Mucosa of descending colon (tissue), 3 donors: ENCODE measurements around the gene VASH2. TPM values are rescaled to one million over a fixed set of nuclear protein-coding genes. Genes with fewer than 3 reads are reported as not detected.

Experiments used
- ATAC-seq: fragments of 200-7000 bp; cut with Tn5 transposase; one replicate; pipeline ENCODE4 v1.9.1; 2020; ENCODE audit warnings: mild to moderate bottlenecking, moderate library complexity
- DNase-seq, 3 donors: peaks; one replicate each; pipeline ENCODE4 v3.0.0-alpha.2; 2020
- H3K36me3 ChIP-seq: fragments of 200-600 bp; one replicate; pipeline ENCODE4 v1.8.0; 2021; ENCODE audit warnings: low read depth, mild to moderate bottlenecking
- H3K4me1 ChIP-seq: fragments of 200-600 bp; one replicate; pipeline ENCODE4 v1.8.0; 2021; ENCODE audit warnings: low read depth, mild to moderate bottlenecking
- H3K4me3 ChIP-seq: fragments of 200-600 bp; one replicate; pipeline ENCODE4 v1.8.0; 2021; ENCODE audit warnings: mild to moderate bottlenecking
- H3K9me3 ChIP-seq: fragments of 200-600 bp; one replicate; pipeline ENCODE4 v1.8.0; 2021; ENCODE audit warnings: mild to moderate bottlenecking
- intact Hi-C, 2 donors: fragments of 100-400 bp; cut with DNase I in 1 of 2; cut with micrococcal nuclease in 1 of 2; formaldehyde crosslinking; loops; one replicate each; pipeline versions ENCODE4 v1.11.0 to v1.11.1; 2022; cut with DNase I, micrococcal nuclease
- total RNA-seq, 3 donors: library from RNA; stranded (reverse); fragmentation: NEBNext Ultra II Directional in 2 of 3; extraction: Animal tissue kit (Norgen Biotek cat#: 25700) in 2 of 3; gene quantifications; one replicate each; pipeline versions ENCODE4 v1.2.1 to v1.2.4, GENCODE V29; 2021 to 2023
- TF ChIP-seq, protein P1 (sequence below): fragments of 200-600 bp; IDR thresholded peaks from one replicate; pipeline ENCODE4 v1.8.0; 2022; ENCODE audit warnings: antibody characterized with exemption, mild to moderate bottlenecking
- donor health status: DM: no; HTN: no; CAD: no; lungs with moderate emphysema.
- donor health status: DM: no; HTN: no; CAD: no.
- donor health status: DM: no; HTN: yes; CAD: no.

The VASH2 gene
- total RNA-seq, 3 donors from 2014 or later: 0.25 to 0.78 (median 0.41) TPM

DNA sequence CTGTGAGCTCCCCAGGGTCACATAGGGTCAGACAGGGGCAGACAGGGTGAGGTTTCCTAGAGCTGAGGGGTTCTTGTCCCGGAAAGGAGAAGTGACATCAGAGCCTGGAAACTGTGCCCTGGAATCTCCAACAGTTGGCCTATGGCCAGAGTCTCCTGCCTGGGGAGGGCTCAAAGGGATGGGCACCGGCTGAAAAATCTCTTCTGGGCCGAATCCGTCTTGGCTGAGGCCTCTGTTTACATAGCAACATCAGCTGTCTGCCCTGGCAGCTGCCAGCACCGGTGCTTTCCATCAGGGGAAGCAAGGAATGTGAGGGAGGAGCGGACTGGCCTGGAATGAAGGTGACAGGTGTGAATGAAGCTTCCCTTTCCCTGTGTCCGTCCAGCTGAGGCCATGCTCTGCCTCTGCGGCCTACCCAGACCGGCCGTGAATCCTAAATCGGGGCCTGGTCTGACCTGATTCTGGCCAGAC, 30.7 kb downstream of the VASH2 start:
- H3K4me3 ChIP-seq: no peak overlapping the region
- no peaks in the 10 kb centered on the region for H3K4me1 ChIP-seq
- no peaks in the 10 kb centered on the region for H3K9me3 ChIP-seq
- TF ChIP-seq, protein P1, sequence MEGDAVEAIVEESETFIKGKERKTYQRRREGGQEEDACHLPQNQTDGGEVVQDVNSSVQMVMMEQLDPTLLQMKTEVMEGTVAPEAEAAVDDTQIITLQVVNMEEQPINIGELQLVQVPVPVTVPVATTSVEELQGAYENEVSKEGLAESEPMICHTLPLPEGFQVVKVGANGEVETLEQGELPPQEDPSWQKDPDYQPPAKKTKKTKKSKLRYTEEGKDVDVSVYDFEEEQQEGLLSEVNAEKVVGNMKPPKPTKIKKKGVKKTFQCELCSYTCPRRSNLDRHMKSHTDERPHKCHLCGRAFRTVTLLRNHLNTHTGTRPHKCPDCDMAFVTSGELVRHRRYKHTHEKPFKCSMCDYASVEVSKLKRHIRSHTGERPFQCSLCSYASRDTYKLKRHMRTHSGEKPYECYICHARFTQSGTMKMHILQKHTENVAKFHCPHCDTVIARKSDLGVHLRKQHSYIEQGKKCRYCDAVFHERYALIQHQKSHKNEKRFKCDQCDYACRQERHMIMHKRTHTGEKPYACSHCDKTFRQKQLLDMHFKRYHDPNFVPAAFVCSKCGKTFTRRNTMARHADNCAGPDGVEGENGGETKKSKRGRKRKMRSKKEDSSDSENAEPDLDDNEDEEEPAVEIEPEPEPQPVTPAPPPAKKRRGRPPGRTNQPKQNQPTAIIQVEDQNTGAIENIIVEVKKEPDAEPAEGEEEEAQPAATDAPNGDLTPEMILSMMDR: no peak
- ATAC-seq: peak; percentile 77
- no peaks in the 10 kb centered on the region for H3K36me3 ChIP-seq
- intact Hi-C loops: no loop called here
- DNase-seq: peak in 1 of 3 donors; percentile 9

DNA sequence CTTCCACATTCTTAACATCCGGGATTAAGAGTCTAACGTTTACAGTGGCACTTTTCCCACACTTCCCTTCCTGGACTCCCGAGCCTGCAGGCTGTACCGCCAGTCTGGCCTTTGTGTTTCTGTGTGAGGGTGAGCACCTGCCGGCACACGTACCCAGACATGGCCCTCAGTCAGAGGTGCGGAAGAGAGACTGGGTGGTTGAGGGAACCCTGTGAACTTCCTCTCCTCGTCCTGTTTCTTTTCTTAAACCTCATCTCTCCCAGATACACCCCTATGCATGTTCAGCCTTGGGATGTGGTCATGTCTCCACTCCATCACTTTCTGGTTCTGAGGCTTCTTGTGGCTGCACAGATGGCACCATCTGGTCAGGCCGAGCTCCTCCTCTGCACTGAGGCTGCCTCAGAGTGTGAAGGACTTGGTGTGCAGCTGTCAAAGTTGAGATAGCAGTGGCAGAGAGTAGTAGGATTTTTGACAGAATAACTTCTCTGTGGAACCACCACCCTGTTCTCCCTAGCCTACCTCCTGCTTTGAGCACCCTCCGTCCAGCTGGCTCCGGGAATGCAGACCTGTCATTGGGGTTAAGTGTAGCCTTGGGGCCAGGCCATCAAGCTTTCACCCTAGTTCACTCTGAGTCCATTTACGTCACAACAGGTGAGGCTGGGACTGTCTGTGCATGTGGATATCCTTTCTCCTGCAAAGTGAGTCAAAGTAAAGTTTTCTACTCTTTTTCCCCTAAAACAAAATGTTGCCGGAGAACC, 31.4 kb downstream of the VASH2 start:
- DNase-seq (no peak), ATAC-seq (peak; percentile 54)
- no peaks in the 10 kb centered on the region for H3K4me1 ChIP-seq
- H3K9me3 ChIP-seq: no peaks in the 10 kb centered on the region
- intact Hi-C loops: no loop called here
- TF ChIP-seq, protein P1: no peak
- H3K4me3 ChIP-seq: no peak overlapping the region
- H3K36me3 ChIP-seq: no peaks in the 10 kb centered on the region

DNA sequence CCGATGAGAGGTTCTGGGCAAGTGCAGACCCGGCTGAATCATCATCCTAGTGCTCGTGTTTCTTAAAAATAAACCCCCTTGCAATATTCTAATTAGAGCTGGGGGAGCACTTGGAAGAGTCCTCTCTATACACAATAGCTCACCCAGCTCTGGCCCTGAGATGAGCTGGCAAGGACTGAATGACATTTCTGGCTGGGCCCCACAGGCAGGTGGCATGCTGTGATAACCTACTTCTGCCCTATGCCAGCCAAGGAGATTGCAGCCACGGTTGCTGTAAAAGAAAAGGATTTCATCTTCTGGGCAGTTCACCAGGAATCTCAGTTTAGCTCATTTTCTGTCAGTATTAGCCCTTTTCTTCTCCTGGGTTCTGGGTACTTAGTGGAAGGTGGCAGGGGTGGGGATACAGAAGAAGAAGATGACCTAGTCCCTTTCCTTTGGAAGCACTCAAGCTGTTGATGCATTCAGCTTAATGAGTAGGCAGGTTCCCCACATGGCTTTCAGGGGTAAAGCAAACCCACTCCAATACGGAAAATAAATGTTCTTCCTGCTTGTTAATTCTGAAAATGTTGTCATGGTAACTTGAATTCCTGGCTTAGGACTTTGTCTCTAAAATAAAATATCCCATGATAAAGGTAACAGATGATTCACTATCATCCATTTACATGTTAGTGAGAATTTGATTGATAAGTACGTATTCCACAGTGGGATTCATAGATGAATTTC, 32.2 kb downstream of the VASH2 start:
- no peak for DNase-seq
- intact Hi-C loops: no loop called here
- TF ChIP-seq, protein P1: no peak
- H3K4me3 ChIP-seq: no peak overlapping the region
- H3K36me3 ChIP-seq: no peaks in the 10 kb centered on the region
- H3K4me1 ChIP-seq: no peaks in the 10 kb centered on the region
- no peak for ATAC-seq
- H3K9me3 ChIP-seq: no peaks in the 10 kb centered on the region

DNA sequence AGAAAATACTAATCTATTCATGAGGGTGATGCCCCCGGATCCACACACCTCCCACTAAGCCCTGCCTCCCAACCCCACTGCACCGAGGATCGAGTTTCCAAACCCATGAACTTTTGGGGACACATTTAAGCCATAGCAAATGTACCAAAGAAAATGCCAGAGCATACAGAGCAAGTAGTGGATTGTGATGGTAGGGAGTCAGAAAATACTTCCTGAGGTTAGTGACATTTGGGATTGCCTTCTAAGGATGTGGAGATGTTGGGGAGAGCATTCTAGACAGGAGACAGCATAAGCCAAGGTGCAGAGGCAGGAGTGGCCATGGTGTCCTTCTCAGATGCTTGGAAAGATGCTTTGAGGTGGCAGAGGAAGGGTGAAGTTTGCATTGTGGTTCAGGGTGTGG, 33.1 kb downstream of the VASH2 start:
- H3K4me1 ChIP-seq: no peaks in the 10 kb centered on the region
- no peak for ATAC-seq
- no peak for DNase-seq
- H3K36me3 ChIP-seq: no peaks in the 10 kb centered on the region
- no peak overlapping the region for H3K4me3 ChIP-seq
- TF ChIP-seq, protein P1: no peak
- H3K9me3 ChIP-seq: no peaks in the 10 kb centered on the region
- intact Hi-C loops: no loop called here

DNA sequence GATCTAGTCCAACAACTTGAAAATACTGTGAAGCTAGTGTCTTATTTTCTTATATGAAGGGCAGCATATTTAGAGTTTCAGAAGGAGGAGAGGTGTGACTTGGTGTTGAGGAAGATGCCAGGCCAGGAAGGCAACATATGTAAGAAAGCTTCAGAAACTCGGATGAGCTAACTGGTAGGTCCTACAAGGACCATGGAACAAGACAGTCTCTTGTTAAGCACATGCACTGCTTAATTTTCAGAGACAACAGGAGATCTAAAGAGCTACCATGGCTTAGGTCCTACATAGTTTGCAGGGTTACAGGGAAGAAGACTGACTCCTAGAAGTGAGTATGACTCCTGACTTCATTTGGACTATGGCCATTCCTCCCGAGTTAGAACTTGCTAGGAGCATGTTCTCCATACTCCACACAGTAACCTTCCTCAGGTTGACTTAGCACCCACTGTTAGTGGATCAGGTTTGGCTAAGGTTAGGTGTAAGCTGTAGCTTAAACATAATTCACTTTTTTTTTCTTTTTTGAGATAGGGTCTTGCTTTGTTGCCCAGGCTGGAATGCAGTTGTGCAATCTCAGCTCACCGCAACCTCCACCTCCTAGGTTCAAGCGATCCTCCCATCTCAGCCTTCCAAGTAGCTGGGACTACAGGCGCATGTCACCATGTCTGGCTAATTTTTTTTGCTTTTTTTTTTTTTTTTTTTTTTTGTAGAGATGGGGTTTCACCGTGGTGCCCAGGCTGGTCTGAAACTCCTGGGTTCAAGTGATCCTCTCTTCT, 34.4 kb downstream of the VASH2 start:
- ATAC-seq: no peak
- Histone ChIP-seq H3K4me1 (no peaks in the 10 kb centered on the region), H3K9me3 (no peaks in the 10 kb centered on the region), H3K4me3 (no peak overlapping the region), H3K36me3 (no peaks in the 10 kb centered on the region)
- intact Hi-C loops: no loop called here
- TF ChIP-seq, protein P1: no peak
- no peak for DNase-seq
